GM08714 (cell line): Measurements from ENCODE around the gene RELA.

Experiments
- H3K4me3 ChIP-seq: fragments of 200-500 bp; sonication (Bioruptor generic); 2 replicates; pipeline ENCODE4 v1.5.1; 2014; ENCODE audit warnings: mild to moderate bottlenecking, low read length, inconsistent platforms
- ZNF274 ChIP-seq: IDR thresholded peaks from 2 replicates; pipeline ENCODE4 v1.6.1; 2012; ENCODE audit warnings: mild to moderate bottlenecking, low read depth, low read length

RELA gene

DNA sequence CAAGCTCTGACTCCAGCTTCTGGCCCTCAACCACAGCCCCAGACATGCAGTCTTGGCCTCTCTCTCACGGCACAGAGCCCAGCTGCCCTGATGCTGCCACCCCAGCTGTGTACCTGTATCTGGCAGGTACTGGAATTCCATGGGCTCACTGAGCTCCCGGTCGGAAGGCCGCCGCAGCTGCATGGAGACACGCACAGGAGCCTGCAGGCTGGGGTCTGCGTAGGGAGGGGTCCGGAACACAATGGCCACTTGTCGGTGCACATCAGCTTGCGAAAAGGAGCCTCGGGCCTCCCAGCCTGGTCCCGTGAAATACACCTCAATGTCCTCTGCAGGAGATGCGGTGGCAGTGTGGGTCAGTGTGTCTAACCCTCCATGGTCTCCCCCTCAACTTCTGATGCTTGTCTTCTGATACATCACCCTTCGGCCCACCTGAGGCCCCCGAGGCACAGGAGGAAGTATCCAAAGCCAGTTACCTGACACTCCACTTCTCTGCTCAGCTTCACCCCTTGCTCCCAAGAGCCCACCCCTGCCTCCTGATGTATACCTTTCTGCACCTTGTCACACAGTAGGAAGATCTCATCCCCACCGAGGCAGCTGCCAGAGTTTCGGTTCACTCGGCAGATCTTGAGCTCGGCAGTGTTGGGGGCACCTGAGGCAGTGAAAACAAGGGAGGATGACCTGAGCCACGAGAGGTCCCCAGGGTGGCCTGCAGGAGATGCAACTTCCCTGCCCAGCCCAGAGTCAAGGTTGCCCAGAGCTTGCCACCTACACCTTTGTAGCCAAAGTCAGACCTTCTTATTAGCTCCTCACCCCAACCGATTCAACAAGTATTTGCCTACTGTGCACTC lies 4.3 kb downstream of the RELA start:
- H3K4me3 ChIP-seq, result no peak overlapping the region
- TF ChIP-seq ZNF274, result no peak

GRCh38 chr11:65657426-65657825 lies 5.3 kb downstream of the RELA start:
- H3K4me3 ChIP-seq, result no peak overlapping the region
- TF ChIP-seq ZNF274, result no peak

DNA sequence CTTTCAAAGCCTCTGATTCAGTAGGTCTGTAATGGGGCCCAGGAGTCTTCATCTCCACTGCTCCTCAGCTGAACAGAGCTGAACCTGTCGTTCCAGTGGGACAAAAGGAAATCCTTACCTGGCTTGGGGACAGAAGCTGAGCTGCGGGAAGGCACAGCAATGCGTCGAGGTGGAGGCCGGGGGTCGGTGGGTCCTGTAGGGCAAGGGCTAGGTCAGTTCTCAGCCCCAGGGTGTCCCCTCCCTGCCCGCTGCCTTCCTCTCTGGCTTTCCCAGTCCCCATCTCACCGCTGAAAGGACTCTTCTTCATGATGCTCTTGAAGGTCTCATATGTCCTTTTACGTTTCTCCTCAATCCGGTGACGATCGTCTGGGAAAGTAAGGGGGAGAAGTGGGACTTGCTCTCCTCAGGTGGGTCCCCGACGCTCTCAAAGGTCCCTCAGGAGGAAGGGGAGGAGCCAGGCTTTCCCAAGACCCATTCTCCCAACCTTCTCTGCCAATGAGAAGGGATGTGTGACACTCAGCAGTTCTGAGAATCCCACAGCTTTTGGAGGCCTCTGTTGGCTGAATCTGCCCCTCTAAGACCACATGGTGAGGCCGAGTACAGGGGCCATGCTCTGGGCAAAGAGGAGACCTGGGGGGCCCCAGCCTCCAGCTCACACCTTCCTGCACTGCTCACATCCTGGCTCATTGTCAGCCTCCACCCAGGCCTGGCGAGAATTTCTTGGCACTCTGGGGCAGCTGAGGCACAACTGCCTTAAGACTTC lies 7.0 kb downstream of the RELA start:
- no peak for TF ChIP-seq ZNF274
- H3K4me3 ChIP-seq, result no peak overlapping the region

DNA sequence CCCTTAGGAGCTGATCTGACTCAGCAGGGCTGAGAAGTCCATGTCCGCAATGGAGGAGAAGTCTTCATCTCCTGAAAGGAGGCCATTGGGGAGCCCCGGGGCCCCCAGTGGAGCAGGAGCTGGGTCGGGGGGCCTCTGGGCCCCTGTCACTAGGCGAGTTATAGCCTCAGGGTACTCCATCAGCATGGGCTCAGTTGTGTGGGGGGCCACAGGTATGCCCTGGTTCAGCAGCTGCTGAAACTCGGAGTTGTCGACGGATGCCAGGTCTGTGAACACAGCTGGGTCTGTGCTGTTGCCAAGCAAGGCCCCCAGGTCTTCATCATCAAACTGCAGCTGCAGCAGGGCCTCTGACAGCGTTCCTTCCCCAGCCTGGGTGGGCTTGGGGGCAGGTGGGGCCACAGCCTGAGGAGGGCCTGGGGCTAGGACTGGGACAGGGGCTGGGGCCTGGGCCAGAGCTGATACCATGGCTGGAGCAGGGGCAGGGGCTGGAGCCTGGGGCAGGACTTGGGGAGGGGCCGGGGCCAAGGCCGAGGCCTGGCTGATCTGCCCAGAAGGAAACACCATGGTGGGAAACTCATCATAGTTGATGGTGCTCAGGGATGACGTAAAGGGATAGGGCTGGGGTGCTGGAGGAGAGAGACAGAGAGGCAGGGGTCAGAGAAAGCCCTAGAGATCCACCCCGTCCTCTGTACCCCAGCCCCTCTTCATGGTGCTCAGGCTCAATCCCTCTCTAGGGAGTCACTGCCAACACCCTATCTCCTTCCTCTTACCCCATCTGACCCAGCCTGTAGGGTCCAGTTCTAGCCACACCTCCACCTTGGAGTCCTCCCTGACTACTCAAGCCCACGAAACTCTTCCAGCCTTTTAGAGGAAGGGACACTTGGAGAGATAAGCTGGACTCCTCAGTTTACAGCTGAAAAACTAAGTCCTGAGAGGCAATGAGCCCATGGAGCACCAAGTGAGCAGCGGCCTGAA lies 8.1 kb downstream of the RELA start:
- H3K4me3 ChIP-seq, result no peak overlapping the region
- TF ChIP-seq ZNF274, result no peak

GRCh38 chr11:65653229-65654225 lies 9.2 kb downstream of the RELA start:
- TF ChIP-seq ZNF274, result no peak
- peak overlapping the region; percentile 57; the same call in 1 of the 2 replicates for H3K4me3 ChIP-seq

GRCh38 chr11:65652511-65653228 lies 10.0 kb downstream of the RELA start:
- TF ChIP-seq ZNF274, result no peak
- H3K4me3 ChIP-seq, result peak overlapping the region; percentile 57; the same call in 1 of the 2 replicates

DNA sequence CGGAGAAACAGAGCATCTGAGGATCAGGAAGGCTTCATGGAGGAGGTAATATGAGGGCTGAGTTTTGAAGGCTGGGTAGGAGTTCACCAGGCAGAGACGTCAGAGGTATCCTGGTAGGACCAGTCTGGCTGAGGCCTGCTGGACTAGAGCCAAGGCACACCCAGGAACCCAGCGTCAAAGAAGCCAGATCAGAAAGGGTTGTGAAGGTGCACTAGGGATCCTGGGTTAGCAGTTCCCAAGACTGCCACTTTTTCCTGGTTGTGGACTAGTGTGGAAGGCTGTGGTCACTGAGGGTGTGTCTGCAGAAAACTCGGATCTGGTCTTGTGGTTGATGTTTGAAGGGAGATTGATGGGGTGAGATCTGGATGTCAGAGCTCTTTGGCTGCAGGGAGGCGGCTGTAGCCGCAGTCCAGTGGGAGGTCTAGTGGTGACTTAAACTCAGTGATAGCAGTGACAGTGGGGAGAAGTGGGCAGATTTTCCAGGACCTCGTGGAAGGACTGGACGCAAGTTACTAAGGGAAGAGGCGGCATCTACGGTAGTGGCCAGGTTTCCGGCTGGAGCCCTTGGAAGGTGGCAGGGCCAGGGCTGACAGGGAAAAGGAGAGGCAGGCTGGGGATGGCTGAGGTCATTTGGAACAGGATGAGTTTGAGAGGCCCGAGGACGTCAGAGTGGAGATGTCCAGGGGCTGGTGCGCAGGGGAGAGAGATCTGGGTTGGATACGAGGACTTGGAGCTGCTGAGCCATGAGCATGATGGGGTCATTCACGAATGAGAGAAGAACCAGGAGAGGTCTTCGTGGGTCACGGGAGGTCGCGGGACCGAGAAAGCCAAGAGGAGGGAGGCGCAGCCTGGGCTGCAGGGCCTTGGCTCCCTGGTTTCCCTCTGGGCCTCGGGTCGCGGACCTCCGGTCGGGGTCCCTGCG lies 10.9 kb downstream of the RELA start:
- peak overlapping the region; percentile 16; the same call in 1 of the 2 replicates for H3K4me3 ChIP-seq
- no peak for TF ChIP-seq ZNF274

DNA sequence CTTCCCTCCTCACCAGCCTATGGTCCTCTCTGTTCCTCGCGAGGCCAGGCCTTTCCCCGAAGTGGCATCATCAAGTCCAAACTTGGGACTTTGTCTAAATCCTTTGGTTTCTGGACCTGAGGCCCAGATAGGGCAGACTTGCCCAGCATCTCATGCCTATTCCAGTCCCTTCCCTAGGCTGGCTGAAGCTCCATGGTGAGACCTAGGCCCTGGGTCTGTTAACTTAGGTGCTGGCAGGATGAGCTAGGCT lies 11.5 kb downstream of the RELA start:
- H3K4me3 ChIP-seq, result no peak overlapping the region
- TF ChIP-seq ZNF274, result no peak

DNA sequence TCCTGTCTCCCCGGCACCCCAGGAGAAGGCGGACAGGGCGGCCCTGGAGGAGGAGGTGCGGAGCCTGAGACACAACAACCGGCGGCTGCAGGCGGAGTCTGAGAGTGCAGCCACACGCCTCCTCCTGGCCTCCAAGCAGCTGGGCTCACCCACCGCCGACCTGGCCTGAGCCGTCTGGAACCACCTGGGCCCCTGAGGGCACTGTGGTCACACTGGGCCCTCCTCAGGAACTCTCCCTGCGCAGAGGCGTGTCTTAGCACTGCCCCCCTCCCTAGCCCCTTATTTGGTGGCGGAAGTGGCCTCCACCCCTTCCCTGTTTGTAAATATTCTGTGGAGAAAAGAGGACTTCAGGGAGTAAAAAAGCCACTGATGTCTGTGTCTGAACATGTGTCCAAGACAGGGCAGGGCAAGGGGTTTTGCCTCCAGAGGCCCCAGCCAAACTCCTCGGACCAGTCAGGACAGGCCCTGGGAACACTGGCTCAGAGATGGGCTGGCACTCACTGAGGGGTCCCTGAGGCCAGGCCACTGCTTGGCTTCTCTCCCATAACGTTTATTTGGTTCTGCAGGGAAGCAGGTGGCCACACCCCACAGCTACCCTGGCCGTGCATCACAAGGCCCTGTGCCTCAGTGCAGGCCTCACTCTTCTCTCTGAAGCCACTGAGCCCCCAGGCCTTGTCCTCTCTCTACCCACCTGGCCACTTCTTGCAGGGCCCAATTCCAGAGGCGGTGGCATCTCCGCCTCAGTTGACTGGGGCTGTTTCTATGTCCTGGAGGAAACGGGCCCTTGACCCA lies 12.0 kb downstream of the RELA start:
- TF ChIP-seq ZNF274, result no peak
- no peak overlapping the region for H3K4me3 ChIP-seq

DNA sequence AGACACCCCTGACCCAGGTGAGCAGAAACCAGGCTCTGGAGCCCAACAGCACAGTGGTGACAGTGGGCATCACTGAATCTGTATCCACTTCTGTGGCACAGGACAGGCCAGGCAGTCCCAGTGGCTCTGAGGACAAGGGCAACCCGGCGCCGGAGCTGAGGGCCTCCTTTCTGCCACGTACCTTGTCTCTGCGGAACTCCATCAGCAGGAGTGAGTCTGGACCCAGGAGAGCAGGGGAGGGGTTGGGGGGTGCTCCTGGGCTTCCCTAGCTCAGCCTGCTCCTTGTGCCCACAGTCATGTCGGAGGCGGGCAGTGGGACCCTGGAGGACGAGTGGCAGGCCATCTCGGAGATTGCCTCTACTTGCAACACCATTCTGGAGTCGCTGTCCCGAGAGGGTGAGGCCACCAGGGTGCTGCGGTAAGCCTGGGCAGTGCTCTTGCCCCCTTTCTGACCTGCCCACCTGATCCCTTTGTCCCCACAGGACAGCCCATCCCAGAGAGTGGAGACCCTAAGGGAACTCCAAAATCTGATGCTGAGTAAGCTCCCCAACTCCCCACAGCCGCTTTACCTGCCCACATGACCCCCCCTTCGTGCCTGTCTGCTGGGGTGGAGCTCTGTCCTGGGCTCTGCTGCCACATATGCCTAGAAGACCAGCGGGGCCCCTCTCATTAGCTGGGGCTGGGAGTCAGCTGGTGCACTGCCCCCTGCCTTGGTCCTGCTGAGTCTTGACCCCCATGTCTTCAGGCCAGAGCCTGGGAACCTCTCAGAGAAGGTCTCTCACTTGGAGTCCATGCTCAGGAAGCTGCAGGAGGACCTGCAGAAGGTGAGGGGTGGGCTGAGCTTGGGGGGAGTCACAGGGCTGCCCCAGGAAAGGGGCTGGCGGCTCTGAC lies 12.8 kb downstream of the RELA start:
- H3K4me3 ChIP-seq, result no peak overlapping the region
- TF ChIP-seq ZNF274, result no peak
